Keratinocyte (primary cell): ENCODE measurements around the gene MBP. TPM values are rescaled to one million over a fixed set of nuclear protein-coding genes. Genes with fewer than 3 reads are reported as not detected.

ENCODE experiments used
- DNase-seq: peaks from one replicate; pipeline ENCODE4 v3.0.0-alpha.2; 2011; ENCODE audit warnings: low read depth, missing footprints, low spot score
- FAIRE-seq: peaks from 2 replicates; lab custom pipeline; 2011; peaks lifted over from hg19 to GRCh38; lab: Jason Lieb, UNC
- H2AFZ ChIP-seq: 2 replicates; pipeline ENCODE4 v1.6.0; 2012; ENCODE audit warnings: low read length, control low read depth, inconsistent platforms; ENCODE audit not compliant: control insufficient read depth
- H3K27ac ChIP-seq: 2 replicates; pipeline ENCODE4 v1.5.1; 2011; ENCODE audit warnings: low read length; ENCODE audit not compliant: control insufficient read depth, insufficient read depth
- H3K27me3 ChIP-seq: 3 replicates; pipeline ENCODE4 v1.6.0; 2011; ENCODE audit warnings: low read length; ENCODE audit not compliant: control insufficient read depth, insufficient read depth; ENCODE audit errors: extremely low read depth
- H3K36me3 ChIP-seq, 2 experiments: 2 replicates in 1 of 2; 3 replicates in 1 of 2; pipeline ENCODE4 v1.5.1; 2011; ENCODE audit warnings: low read length in 2 of 2, mild to moderate bottlenecking in 1 of 2; ENCODE audit not compliant: control insufficient read depth in 2 of 2, insufficient read depth in 2 of 2; ENCODE audit errors: extremely low read depth in 1 of 2
- H3K4me1 ChIP-seq: 3 replicates; pipeline ENCODE4 v1.5.1; 2011; ENCODE audit warnings: low read length; ENCODE audit not compliant: control insufficient read depth, insufficient read depth; ENCODE audit errors: extremely low read depth
- H3K4me2 ChIP-seq: 3 replicates; pipeline ENCODE4 v1.6.0; 2011; ENCODE audit warnings: low read depth, low read length; ENCODE audit not compliant: control insufficient read depth, insufficient read depth; ENCODE audit errors: extremely low read depth
- H3K4me3 ChIP-seq, 3 experiments: fragments of 200-600 bp in 1 of 3; sonication (generic) in 1 of 3; 2 replicates in 2 of 3; 3 replicates in 1 of 3; pipeline ENCODE4 v1.5.1; 2011 to 2016; ENCODE audit warnings: low read length in 3 of 3, mild to moderate bottlenecking in 3 of 3, control low read depth in 2 of 3, inconsistent platforms in 1 of 3, low read depth in 1 of 3, mixed read lengths in 1 of 3, mixed run types in 1 of 3, moderate library complexity in 1 of 3; ENCODE audit not compliant: control insufficient read depth in 2 of 3, insufficient read depth in 2 of 3; ENCODE audit errors: extremely low read depth in 1 of 3
- H3K79me2 ChIP-seq: 2 replicates; pipeline ENCODE4 v1.6.0; 2012; ENCODE audit warnings: low read length; ENCODE audit not compliant: control insufficient read depth, insufficient read depth
- H3K9ac ChIP-seq: 3 replicates; pipeline ENCODE4 v1.6.0; 2011; ENCODE audit warnings: low read length; ENCODE audit not compliant: control insufficient read depth, insufficient read depth; ENCODE audit errors: extremely low read depth
- H3K9me1 ChIP-seq: 3 replicates; pipeline ENCODE4 v1.6.0; 2011; ENCODE audit warnings: low read length; ENCODE audit not compliant: control insufficient read depth, insufficient read depth; ENCODE audit errors: extremely low read depth
- H3K9me3 ChIP-seq: 2 replicates; pipeline ENCODE4 v1.5.1; 2012; ENCODE audit warnings: low read depth, low read length; ENCODE audit not compliant: control insufficient read depth
- H4K20me1 ChIP-seq: 3 replicates; pipeline ENCODE4 v1.6.0; 2011; ENCODE audit warnings: low read length; ENCODE audit not compliant: control insufficient read depth, insufficient read depth; ENCODE audit errors: extremely low read depth
- EZH2 ChIP-seq: IDR thresholded peaks from one replicate; pipeline ENCODE4 v1.6.1; 2012; ENCODE audit warnings: inconsistent platforms, mild to moderate bottlenecking, low read length, moderate library complexity
- dilution Hi-C: fragments of 300-500 bp; cut with MboI; formaldehyde crosslinking; loops from one replicate; pipeline ENCODE4 v1.7.0; 2020; ENCODE audit warnings: low sequenced_read_pairs; ENCODE audit not compliant: extremely low pct_ligation_motif_present
- polyA plus RNA-seq, 5 experiments: library from polyadenylated mRNA; depleted of rRNA in 3 of 5; stranded (reverse) in 3 of 5; stranded (forward) in 1 of 5; unstranded in 1 of 5; fragments of >200 nt; gene quantifications; 1 replicate in 1 of 5; 2 replicates in 3 of 5; 3 replicates in 1 of 5; pipeline versions ENCODE4 v1.2.1 to v1.2.3, GENCODE V29; 2011 to 2012; ENCODE audit warnings: missing spikeins in 2 of 5, low read depth in 1 of 5, low replicate concordance in 1 of 5
- TF ChIP-seq, protein P1 (sequence below), 3 experiments: IDR thresholded peaks in 1 of 3; conservative IDR thresholded peaks in 1 of 3; optimal IDR thresholded peaks in 1 of 3; 2 replicates in 2 of 3; 3 replicates in 1 of 3; pipeline versions ENCODE3 to v1.5.1; 2011; ENCODE audit warnings: low read length in 3 of 3, mild to moderate bottlenecking in 3 of 3, moderate library complexity in 2 of 3, control low read depth in 1 of 3, inconsistent platforms in 1 of 3; ENCODE audit not compliant: insufficient read depth in 2 of 3; ENCODE audit errors: extremely low read depth in 1 of 3

Gene MBP
- polyA plus RNA-seq, 1 donor (not counting 4 experiments of a cell fraction or from before 2014, with no cell fraction given), result 38.7 TPM

DNA sequence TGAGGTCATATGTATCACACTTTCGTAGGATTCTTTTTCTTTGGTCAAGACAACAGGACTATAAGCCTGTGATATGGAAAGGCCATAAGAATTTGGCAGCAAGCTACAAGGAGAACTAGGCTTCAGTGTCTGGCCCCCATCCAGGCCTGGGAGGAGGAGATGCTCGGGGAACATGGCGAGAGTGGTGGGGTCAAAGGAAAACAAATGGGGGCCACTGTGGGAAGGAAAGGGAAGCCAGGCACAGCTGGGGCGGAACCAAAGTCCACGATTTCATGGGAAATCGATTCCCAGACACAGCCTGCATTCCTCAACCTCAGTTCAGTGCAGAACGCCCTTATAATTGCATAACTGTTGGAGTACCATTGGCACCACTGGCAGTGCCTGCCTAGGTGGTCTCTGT is 58.2 kb downstream of the MBP start:
- Histone ChIP-seq H3K27ac (no peak overlapping the region), H3K9ac (no peak overlapping the region), H4K20me1 (no peaks in the 10 kb centered on the region), H3K9me3 (no peaks in the 10 kb centered on the region), H3K9me1 (peaks cover 5% of the 10 kb centered on the region), H3K4me2 (no peak overlapping the region), H3K4me1 (peaks cover 33% of the 10 kb centered on the region), H2AFZ (no peak overlapping the region), H3K79me2 (peaks cover 76% of the 10 kb centered on the region), H3K4me3 (no peak overlapping the region), H3K36me3 (peaks cover 8% of the 10 kb centered on the region in 2 experiments), H3K27me3 (no peaks in the 10 kb centered on the region)
- no peak for DNase-seq
- TF ChIP-seq, protein P1, sequence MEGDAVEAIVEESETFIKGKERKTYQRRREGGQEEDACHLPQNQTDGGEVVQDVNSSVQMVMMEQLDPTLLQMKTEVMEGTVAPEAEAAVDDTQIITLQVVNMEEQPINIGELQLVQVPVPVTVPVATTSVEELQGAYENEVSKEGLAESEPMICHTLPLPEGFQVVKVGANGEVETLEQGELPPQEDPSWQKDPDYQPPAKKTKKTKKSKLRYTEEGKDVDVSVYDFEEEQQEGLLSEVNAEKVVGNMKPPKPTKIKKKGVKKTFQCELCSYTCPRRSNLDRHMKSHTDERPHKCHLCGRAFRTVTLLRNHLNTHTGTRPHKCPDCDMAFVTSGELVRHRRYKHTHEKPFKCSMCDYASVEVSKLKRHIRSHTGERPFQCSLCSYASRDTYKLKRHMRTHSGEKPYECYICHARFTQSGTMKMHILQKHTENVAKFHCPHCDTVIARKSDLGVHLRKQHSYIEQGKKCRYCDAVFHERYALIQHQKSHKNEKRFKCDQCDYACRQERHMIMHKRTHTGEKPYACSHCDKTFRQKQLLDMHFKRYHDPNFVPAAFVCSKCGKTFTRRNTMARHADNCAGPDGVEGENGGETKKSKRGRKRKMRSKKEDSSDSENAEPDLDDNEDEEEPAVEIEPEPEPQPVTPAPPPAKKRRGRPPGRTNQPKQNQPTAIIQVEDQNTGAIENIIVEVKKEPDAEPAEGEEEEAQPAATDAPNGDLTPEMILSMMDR (optimal IDR thresholded peaks at IDR 0.05 in 1 of 3, IDR thresholded peaks at IDR 0.05 in 1 of 3, conservative IDR thresholded peaks at IDR 0.05 in 1 of 3; ENCODE audit: extremely low read depth in 1 of 3, insufficient read depth in 2 of 3, low read length in 3 of 3), result no peak
- TF ChIP-seq EZH2, result no peak
- FAIRE-seq, result no peak
- dilution Hi-C loops, result no loop called here

DNA sequence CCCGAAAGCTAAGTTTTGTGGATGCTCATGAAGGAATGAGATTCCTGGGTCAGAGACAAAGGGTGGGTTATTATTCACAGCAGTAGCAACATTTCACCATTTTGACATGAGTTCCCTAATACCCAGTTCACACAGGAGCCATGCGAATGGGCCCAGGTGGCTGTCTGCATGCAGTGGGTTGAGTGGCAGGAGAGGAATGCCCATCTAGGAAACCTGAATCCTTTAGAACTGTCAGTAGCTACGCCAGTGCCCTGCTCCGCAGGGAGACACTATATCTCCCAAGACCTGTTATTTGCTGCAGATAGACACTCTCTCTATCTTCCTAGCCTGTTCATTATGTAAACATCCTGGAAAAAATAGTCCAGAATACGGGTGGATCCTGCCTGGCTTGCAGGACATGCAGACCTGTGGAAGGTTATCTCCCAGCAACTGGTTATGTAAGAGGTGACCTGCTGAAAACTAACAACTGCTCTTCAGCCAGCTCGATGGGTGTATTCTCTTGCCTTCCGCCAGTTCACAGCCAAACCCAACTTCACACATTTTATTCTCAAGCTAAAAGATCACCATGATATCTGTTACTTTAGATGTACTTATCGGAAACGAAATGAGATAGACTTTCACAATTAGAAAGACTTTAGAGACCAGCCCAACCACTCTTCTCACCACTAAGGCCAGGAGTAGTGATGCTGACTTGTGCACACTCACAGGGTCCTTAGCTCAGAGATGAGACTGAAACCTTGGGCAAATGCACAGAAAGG is 59.1 kb downstream of the MBP start:
- Histone ChIP-seq H3K9ac (no peak overlapping the region), H3K9me3 (no peaks in the 10 kb centered on the region), H3K9me1 (peaks cover 5% of the 10 kb centered on the region), H3K79me2 (peaks cover 70% of the 10 kb centered on the region), H4K20me1 (no peaks in the 10 kb centered on the region), H3K27ac (no peak overlapping the region), H3K4me2 (no peak overlapping the region), H2AFZ (no peak overlapping the region), H3K36me3 (peaks cover 5 to 8% of the 10 kb centered on the region in 2 experiments), H3K27me3 (no peaks in the 10 kb centered on the region), H3K4me1 (peaks cover 42% of the 10 kb centered on the region), H3K4me3 (no peak overlapping the region)
- dilution Hi-C loops, result no loop called here
- TF ChIP-seq EZH2, result no peak
- TF ChIP-seq, protein P1 (optimal IDR thresholded peaks at IDR 0.05 in 1 of 3, IDR thresholded peaks at IDR 0.05 in 1 of 3, conservative IDR thresholded peaks at IDR 0.05 in 1 of 3; ENCODE audit: extremely low read depth in 1 of 3, insufficient read depth in 2 of 3, low read length in 3 of 3), result no peak
- DNase-seq, result no peak
- no peak for FAIRE-seq
